ENCODE data around the gene ZNF593OS. TPM values are rescaled to one million over a fixed set of nuclear protein-coding genes. Genes with fewer than 3 reads are reported as not detected.

ZNF593OS gene
- total RNA-seq, 4 donors from 2014 or later: 0.66 TPM; not detected in 2

DNA sequence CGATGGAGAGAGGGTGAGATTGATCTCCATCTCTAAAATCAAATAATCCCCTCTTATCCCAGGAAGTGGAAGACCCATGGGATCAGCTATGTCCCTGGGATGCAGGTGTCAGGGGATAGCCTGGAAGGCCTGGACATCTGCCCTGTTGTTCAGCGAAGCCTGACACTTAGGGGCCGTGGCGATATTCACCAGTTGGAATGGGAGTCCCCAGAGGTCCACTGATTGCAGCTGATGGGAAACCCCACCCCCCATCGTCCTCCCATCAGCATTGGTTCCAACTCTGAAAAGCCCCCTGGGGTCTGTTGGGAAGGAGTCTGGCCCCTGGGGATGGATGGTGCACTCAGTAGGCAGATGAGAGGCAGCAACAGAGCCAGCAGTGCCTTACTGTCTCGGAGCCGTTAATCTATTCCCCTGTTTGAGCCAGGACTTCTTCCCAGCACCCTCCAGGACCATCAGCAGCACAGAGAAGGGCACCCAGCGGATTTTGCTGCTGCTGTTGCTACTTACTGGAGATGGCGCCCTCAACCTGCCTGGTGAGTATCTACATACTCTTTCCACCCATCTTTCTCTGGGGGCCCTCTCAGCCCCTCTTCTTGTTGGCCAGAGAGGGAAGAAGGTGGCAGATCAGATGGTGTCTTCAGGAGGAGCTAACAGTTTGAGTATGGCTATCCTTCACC, 32.1 kb upstream of the ZNF593OS start:
- Histone ChIP-seq H3K4me1 (no peaks in the 10 kb centered on the region), H3K27me3 (no peaks in the 10 kb centered on the region), H3K4me3 (no peak overlapping the region), H3K27ac (no peak overlapping the region), H3K9me3 (no peaks in the 10 kb centered on the region), H3K36me3 (no peaks in the 10 kb centered on the region)
- in situ Hi-C loops (cut with MboI; ENCODE audit: low sequenced_read_pairs in 4 of 4): no loop called here
- intact Hi-C loops (cut with DNase I; ENCODE audit: low total_unique reads): loop anchor here (10.0 kb wide), 1 partner anchor 121 kb away; no protein-coding TSS in a partner anchor
- ATAC-seq: no peak
- TF ChIP-seq POLR2A (IDR thresholded peaks at IDR 0.05) (no peak), CTCF (IDR thresholded peaks at IDR 0.05 in 4 of 5, conservative IDR thresholded peaks at IDR 0.05 in 1 of 5) (no peak)
- DNase-seq: no peak

DNA sequence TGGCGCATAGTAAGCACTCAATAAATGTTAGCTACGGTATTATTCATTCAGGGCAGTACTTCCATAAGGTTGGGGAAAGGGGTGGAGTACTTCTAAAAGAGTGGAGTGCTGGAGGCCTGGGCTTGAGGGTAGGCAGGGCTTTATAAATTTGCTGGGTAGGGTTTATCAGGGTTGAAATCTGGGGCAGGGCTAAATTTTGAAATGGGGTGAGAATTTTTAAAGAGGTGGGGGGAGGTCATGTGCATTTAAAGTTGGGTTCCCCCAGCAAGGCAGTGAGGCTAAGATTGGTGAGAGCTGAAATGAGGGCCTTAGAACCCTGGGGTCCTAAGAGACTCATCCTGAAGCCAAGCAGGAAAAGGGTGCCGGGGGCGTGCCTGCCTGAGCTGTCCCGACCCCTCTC, 28.8 kb upstream of the ZNF593OS start:
- H3K4me3 ChIP-seq: no peak overlapping the region
- H3K36me3 ChIP-seq: no peaks in the 10 kb centered on the region
- H3K27ac ChIP-seq: no peak overlapping the region
- DNase-seq (no peak), ATAC-seq (no peak)
- in situ Hi-C loops (cut with MboI; ENCODE audit: low sequenced_read_pairs in 4 of 4) (no loop called here), intact Hi-C loops (cut with DNase I; ENCODE audit: low total_unique reads) (loop anchor here (10.0 kb wide), 1 partner anchor 124 kb away; no protein-coding TSS in a partner anchor)
- no peaks in the 10 kb centered on the region for H3K4me1 ChIP-seq
- no peaks in the 10 kb centered on the region for H3K9me3 ChIP-seq
- no peaks in the 10 kb centered on the region for H3K27me3 ChIP-seq
- TF ChIP-seq CTCF (IDR thresholded peaks at IDR 0.05 in 4 of 5, conservative IDR thresholded peaks at IDR 0.05 in 1 of 5) (no peak), POLR2A (IDR thresholded peaks at IDR 0.05) (no peak)

DNA sequence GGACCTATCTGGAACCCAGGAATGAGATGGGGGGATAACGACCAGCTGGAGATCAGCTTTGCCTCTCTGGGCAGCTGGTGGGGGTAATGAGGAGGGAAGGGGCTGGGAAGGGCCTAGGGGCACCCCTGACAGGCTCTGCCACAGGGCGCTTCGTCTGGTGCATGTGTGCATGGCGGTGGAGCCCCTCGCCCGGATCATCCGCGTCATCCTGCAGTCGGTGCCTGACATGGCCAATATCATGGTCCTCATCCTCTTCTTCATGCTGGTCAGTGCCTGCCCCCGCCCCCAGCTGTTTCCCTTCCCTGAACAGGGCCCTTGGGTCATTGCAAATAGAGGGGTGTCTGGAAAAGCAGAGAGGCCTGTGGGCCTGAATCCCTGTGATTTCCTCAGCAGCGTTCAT, 26.2 kb upstream of the ZNF593OS start:
- Histone ChIP-seq H3K4me1 (no peaks in the 10 kb centered on the region), H3K4me3 (no peak overlapping the region), H3K9me3 (no peaks in the 10 kb centered on the region), H3K36me3 (no peaks in the 10 kb centered on the region), H3K27ac (no peak overlapping the region), H3K27me3 (no peaks in the 10 kb centered on the region)
- TF ChIP-seq POLR2A (IDR thresholded peaks at IDR 0.05): no peak
- no peak for TF ChIP-seq CTCF (IDR thresholded peaks at IDR 0.05 in 4 of 5, conservative IDR thresholded peaks at IDR 0.05 in 1 of 5)
- ATAC-seq (no peak), DNase-seq (no peak)
- in situ Hi-C loops (cut with MboI; ENCODE audit: low sequenced_read_pairs in 4 of 4) (no loop called here), intact Hi-C loops (cut with DNase I; ENCODE audit: low total_unique reads) (no loop called here)

GRCh38 chr1:26197301-26197700, 25.7 kb upstream of the ZNF593OS start:
- H3K9me3 ChIP-seq: no peaks in the 10 kb centered on the region
- DNase-seq: no peak
- in situ Hi-C loops (cut with MboI; ENCODE audit: low sequenced_read_pairs in 4 of 4) (no loop called here), intact Hi-C loops (cut with DNase I; ENCODE audit: low total_unique reads) (no loop called here)
- TF ChIP-seq POLR2A (IDR thresholded peaks at IDR 0.05) (no peak), CTCF (IDR thresholded peaks at IDR 0.05 in 4 of 5, conservative IDR thresholded peaks at IDR 0.05 in 1 of 5) (no peak)
- no peaks in the 10 kb centered on the region for H3K4me1 ChIP-seq
- ATAC-seq: no peak
- no peak overlapping the region for H3K27ac ChIP-seq
- H3K27me3 ChIP-seq: no peaks in the 10 kb centered on the region
- H3K36me3 ChIP-seq: no peaks in the 10 kb centered on the region
- no peak overlapping the region for H3K4me3 ChIP-seq

DNA sequence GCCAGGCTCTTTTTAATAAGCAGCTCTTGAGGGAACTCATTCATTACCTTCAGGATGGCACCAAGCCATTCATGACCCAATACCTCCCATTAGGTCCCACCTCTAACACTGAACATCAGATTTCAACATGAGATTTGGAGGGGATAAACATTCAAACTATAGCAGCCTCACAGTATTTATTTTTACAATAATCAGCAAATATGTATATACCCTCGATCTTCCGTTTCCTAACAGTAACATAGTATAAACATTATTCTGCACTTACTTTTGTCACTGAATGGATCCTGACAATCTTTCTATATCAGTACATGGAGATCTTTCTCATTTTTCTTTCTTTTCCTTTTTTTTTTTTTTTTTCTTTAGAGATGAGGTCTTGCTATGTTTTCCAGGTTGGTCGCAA, 24.2 kb upstream of the ZNF593OS start:
- ATAC-seq (no peak), DNase-seq (no peak)
- in situ Hi-C loops (cut with MboI; ENCODE audit: low sequenced_read_pairs in 4 of 4): no loop called here
- Histone ChIP-seq H3K36me3 (no peaks in the 10 kb centered on the region), H3K27ac (no peak overlapping the region), H3K4me1 (no peaks in the 10 kb centered on the region), H3K4me3 (no peak overlapping the region), H3K9me3 (no peaks in the 10 kb centered on the region), H3K27me3 (no peaks in the 10 kb centered on the region)
- no peak for TF ChIP-seq CTCF (IDR thresholded peaks at IDR 0.05 in 4 of 5, conservative IDR thresholded peaks at IDR 0.05 in 1 of 5)
- TF ChIP-seq POLR2A (IDR thresholded peaks at IDR 0.05): no peak
- intact Hi-C loops (cut with DNase I; ENCODE audit: low total_unique reads): no loop called here
